Natural killer cell (primary cell): ENCODE data around the gene SDC3. TPM values are rescaled to one million over a fixed set of nuclear protein-coding genes. Genes with fewer than 3 reads are reported as not detected.

ENCODE experiments used
- ATAC-seq, 3 donors: fragments of 150-1000 bp in 2 of 3; fragments of 200-7000 bp in 1 of 3; cut with Tn5 transposase; 1 replicate in 1 of 3; 2 replicates in 2 of 3; pipeline ENCODE4 v1.10.0; 2021; ENCODE audit warnings: mild to moderate bottlenecking in 2 of 3, moderate library complexity in 2 of 3
- DNase-seq, 2 donors: peaks; one replicate each; pipeline versions ENCODE4 v3.0.0 to v3.0.0-alpha.2; 2013 to 2021; ENCODE audit warnings: mixed read lengths in 1 of 2
- H3K27ac ChIP-seq: one replicate; pipeline ENCODE4 v1.5.1; 2013; ENCODE audit warnings: mild to moderate bottlenecking, low read length
- H3K27me3 ChIP-seq: one replicate; pipeline ENCODE4 v1.6.1; 2013; ENCODE audit warnings: low read length; ENCODE audit not compliant: control insufficient read depth, insufficient read depth
- H3K36me3 ChIP-seq: one replicate; pipeline ENCODE4 v1.6.1; 2013; ENCODE audit warnings: low read length; ENCODE audit not compliant: control insufficient read depth, insufficient read depth
- H3K4me1 ChIP-seq: one replicate; pipeline ENCODE4 v1.6.1; 2013; ENCODE audit warnings: low read length; ENCODE audit not compliant: control insufficient read depth, insufficient read depth
- H3K4me3 ChIP-seq: one replicate; pipeline ENCODE4 v1.5.1; 2013; ENCODE audit warnings: low read length
- H3K9me3 ChIP-seq: one replicate; pipeline ENCODE4 v1.6.1; 2013; ENCODE audit warnings: low read length; ENCODE audit not compliant: control insufficient read depth, insufficient read depth
- H3K27ac Mint-ChIP-seq, 2 donors: one replicate each; pipeline ENCODE4 v1.8.0; 2022; ENCODE audit warnings: mild to moderate bottlenecking in 2 of 2, mixed read lengths in 2 of 2, moderate library complexity in 1 of 2
- H3K27me3 Mint-ChIP-seq, 2 donors: one replicate each; pipeline ENCODE4 v1.8.0; 2022; ENCODE audit warnings: low read depth in 2 of 2, mixed read lengths in 2 of 2
- H3K36me3 Mint-ChIP-seq: one replicate; pipeline ENCODE4 v1.8.0; 2022; ENCODE audit warnings: mixed read lengths
- H3K4me1 Mint-ChIP-seq, 2 donors: one replicate each; pipeline ENCODE4 v1.8.0; 2022; ENCODE audit warnings: mixed read lengths in 2 of 2
- H3K4me3 Mint-ChIP-seq: one replicate; pipeline ENCODE4 v1.8.0; 2022; ENCODE audit warnings: mild to moderate bottlenecking, moderate library complexity, mixed read lengths
- H3K9me3 Mint-ChIP-seq, 2 donors: one replicate each; pipeline ENCODE4 v1.8.0; 2022; ENCODE audit warnings: mixed read lengths in 2 of 2
- CTCF ChIP-seq: fragments of 200-600 bp; IDR thresholded peaks from one replicate; pipeline ENCODE4 v1.8.0; 2022; ENCODE audit warnings: antibody characterized with exemption
- WGBS: methylation state at CpG from one replicate; pipeline ENCODE4 v1.1.7; 2013; ENCODE audit warnings: missing lambda C conversion rate; ENCODE audit not compliant: insufficient coverage; 5-methylcytosine and 5-hydroxymethylcytosine counted together
- intact Hi-C: fragments of 100-400 bp; cut with micrococcal nuclease; formaldehyde crosslinking; loops from one replicate; pipeline ENCODE4 v1.14.2; 2022
- total RNA-seq, 4 donors: library from RNA; stranded (reverse); fragments of 120-200 nt in 1 of 4; gene quantifications; one replicate each; pipeline versions ENCODE4 v1.2.3 to v1.2.4, GENCODE V29; 2013 to 2022

SDC3 gene
- total RNA-seq, 3 donors from 2014 or later (not counting 1 experiment from before 2014, with no cell fraction given) = 0.33 to 0.63 TPM; not detected in 1

DNA sequence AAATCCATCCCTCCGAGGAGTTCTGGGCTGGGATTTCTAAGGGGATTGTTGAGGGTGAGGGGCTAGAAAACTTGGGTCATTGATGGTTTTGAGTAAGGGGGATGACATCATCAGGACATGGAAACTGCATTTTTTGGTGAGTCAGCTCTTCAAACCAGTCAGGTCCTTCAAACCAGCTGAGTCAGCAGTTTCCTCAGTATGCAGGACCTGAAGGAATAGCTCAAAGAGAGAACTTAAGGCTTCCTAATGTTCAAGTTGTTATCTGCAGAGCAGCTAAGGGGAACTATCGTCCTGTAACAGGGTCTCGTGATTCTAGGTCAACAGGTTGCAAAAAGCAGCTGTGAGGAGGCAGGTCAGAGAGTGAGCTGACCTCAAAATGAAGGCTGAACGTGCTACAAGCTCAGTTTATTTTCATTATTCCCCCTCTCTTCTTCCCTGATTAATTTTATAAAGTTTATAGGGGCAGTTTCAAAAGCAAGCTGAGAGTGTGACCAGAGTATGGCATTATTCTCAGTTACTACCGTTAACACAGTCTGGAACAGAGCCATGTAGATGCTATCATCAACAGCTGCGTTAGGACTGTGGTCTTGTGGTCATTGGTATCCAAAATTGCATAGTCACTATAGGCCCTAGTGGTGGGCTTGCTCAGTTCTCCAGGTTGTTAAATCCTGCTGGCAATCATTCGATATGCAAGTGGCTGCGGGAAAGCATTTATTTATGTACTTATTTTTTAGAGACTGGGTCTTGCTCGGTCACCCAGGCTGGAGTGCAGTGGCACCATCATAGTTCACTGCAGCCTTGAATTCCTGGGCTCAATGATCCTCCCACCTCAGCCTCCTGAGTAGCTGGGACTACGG is 10.7 kb upstream of the SDC3 start:
- intact Hi-C loops = no loop called here
- Histone ChIP-seq H3K27ac (no peak overlapping the region), H3K9me3 (no peaks in the 10 kb centered on the region), H3K36me3 (no peaks in the 10 kb centered on the region), H3K4me3 (no peak overlapping the region), H3K27me3 (no peaks in the 10 kb centered on the region), H3K4me1 (no peaks in the 10 kb centered on the region)
- DNase-seq (no peak), ATAC-seq (peak in 2 of 3 donors; percentile 61 to 70)
- no peaks in the 10 kb centered on the region for H3K4me1 Mint-ChIP-seq
- peaks cover 0 to 5% of the 10 kb centered on the region in 2 donors for H3K27me3 Mint-ChIP-seq
- whole genome bisulfite sequencing = 20% methylated on average over 9 of the region's 10 CpGs
- no peak for TF ChIP-seq CTCF
- H3K36me3 Mint-ChIP-seq = no peaks in the 10 kb centered on the region
- no peak overlapping the region for H3K4me3 Mint-ChIP-seq
- no peak overlapping the region for H3K27ac Mint-ChIP-seq
- H3K9me3 Mint-ChIP-seq = no peaks in the 10 kb centered on the region

DNA sequence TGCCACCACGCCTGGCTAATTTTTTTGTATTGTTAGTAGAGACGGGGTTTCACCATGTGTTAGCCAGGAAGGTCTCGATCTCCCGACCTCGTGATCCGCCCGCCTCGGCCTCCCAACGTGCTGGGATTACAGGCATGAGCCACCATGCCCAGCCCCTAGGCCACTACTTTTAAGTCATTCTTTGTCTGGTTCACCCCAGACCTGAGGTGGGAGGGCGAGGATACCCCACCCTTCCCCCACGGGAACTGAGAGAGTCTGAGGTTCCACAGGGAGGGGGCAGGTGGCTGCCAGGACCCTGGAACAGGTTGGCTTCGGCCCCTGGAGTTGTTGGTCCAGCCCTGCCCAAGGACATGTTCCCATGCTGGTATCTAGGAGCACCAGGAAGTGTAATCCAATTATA is 7.7 kb upstream of the SDC3 start:
- Mint-ChIP-seq H3K4me1 (no peaks in the 10 kb centered on the region), H3K4me3 (no peak overlapping the region), H3K27ac (no peak overlapping the region), H3K36me3 (no peaks in the 10 kb centered on the region), H3K27me3 (peaks cover 0 to 8% of the 10 kb centered on the region in 2 donors), H3K9me3 (no peaks in the 10 kb centered on the region)
- no peaks in the 10 kb centered on the region for H3K9me3 ChIP-seq
- no peak for TF ChIP-seq CTCF
- peaks cover 23% of the 10 kb centered on the region for H3K4me1 ChIP-seq
- H3K4me3 ChIP-seq = no peak overlapping the region
- ATAC-seq (no peak), DNase-seq (no peak)
- WGBS = 90% methylated on average over 11 of the region's 12 CpGs
- H3K27me3 ChIP-seq = no peaks in the 10 kb centered on the region
- no peak overlapping the region for H3K27ac ChIP-seq
- intact Hi-C loops = no loop called here
- H3K36me3 ChIP-seq = no peaks in the 10 kb centered on the region

GRCh38 chr1:30915491-30916230 is 7.1 kb upstream of the SDC3 start:
- no peaks in the 10 kb centered on the region for H3K27me3 ChIP-seq
- Mint-ChIP-seq H3K4me1 (no peaks in the 10 kb centered on the region), H3K27ac (no peak overlapping the region), H3K36me3 (no peaks in the 10 kb centered on the region), H3K27me3 (peaks cover 1 to 7% of the 10 kb centered on the region in 2 donors), H3K4me3 (no peak overlapping the region), H3K9me3 (no peaks in the 10 kb centered on the region)
- DNase-seq (no peak), ATAC-seq (no peak)
- 91% methylated on average over 13 of the region's 13 CpGs for WGBS
- TF ChIP-seq CTCF = no peak
- intact Hi-C loops = no loop called here
- H3K36me3 ChIP-seq = no peaks in the 10 kb centered on the region
- H3K9me3 ChIP-seq = no peaks in the 10 kb centered on the region
- peaks cover 23% of the 10 kb centered on the region for H3K4me1 ChIP-seq
- no peak overlapping the region for H3K4me3 ChIP-seq
- H3K27ac ChIP-seq = no peak overlapping the region
